Large intestine (tissue), 3 donors: Measurements from ENCODE around the gene INPP5E. TPM values are rescaled to one million over a fixed set of nuclear protein-coding genes. Genes with fewer than 3 reads are reported as not detected.

Experiments used
- DNase-seq, 2 donors: peaks; one replicate each; pipeline versions ENCODE4 v3.0.0 to v3.0.0-alpha.2; 2013
- H3K27ac ChIP-seq: one replicate; pipeline ENCODE4 v1.5.1; 2013; ENCODE audit warnings: low read length
- H3K27me3 ChIP-seq: 2 replicates; pipeline ENCODE4 v1.6.1; 2013; ENCODE audit warnings: low read length; ENCODE audit not compliant: control insufficient read depth, insufficient read depth
- H3K36me3 ChIP-seq: 2 replicates; pipeline ENCODE4 v1.6.1; 2013; ENCODE audit warnings: low read length; ENCODE audit not compliant: control insufficient read depth, insufficient read depth
- H3K4me1 ChIP-seq: one replicate; pipeline ENCODE4 v1.6.1; 2013; ENCODE audit warnings: low read length; ENCODE audit not compliant: control insufficient read depth, insufficient read depth
- H3K4me3 ChIP-seq: one replicate; pipeline ENCODE4 v1.5.1; 2013; ENCODE audit warnings: low read length
- H3K9me3 ChIP-seq: one replicate; pipeline ENCODE4 v1.6.1; 2013; ENCODE audit warnings: mild to moderate bottlenecking, low read depth, low read length, moderate library complexity; ENCODE audit not compliant: control insufficient read depth
- WGBS: methylation state at CpG from one replicate; pipeline ENCODE4 v1.1.5; 2013; ENCODE audit warnings: low lambda C conversion rate; ENCODE audit not compliant: insufficient coverage; 5-methylcytosine and 5-hydroxymethylcytosine counted together
- polyA plus RNA-seq: library from polyadenylated mRNA; unstranded; fragments of 120-200 nt; gene quantifications from one replicate; pipeline ENCODE4 v1.2.1, GENCODE V29; 2013

Gene INPP5E
- polyA plus RNA-seq, 1 donor: 12.8 TPM

- no peaks in the 10 kb centered on the region for H3K4me1 ChIP-seq
- H3K36me3 ChIP-seq: peaks cover 98% of the 10 kb centered on the region
- no CpG with 5 or more reads among the region's 14 CpGs for WGBS
- H3K4me3 ChIP-seq: no peak overlapping the region
- H3K9me3 ChIP-seq: no peaks in the 10 kb centered on the region
- no peaks in the 10 kb centered on the region for H3K27me3 ChIP-seq
- H3K27ac ChIP-seq: no peak overlapping the region
- no peak for DNase-seq
Measured at GRCh38 chr9:136473354-136473721, 33.7 kb upstream of the INPP5E start.

- no peaks in the 10 kb centered on the region for H3K4me1 ChIP-seq
- H3K4me3 ChIP-seq: no peak overlapping the region
- H3K9me3 ChIP-seq: no peaks in the 10 kb centered on the region
- no peaks in the 10 kb centered on the region for H3K27me3 ChIP-seq
- no peak overlapping the region for H3K27ac ChIP-seq
- peaks cover 100% of the 10 kb centered on the region for H3K36me3 ChIP-seq
- no peak for DNase-seq
- WGBS: no CpG with 5 or more reads among the region's 28 CpGs
Measured at GRCh38 chr9:136472640-136473353, 33.2 kb upstream of the INPP5E start.

- no peak overlapping the region for H3K4me3 ChIP-seq
- H3K27me3 ChIP-seq: no peaks in the 10 kb centered on the region
- H3K9me3 ChIP-seq: no peaks in the 10 kb centered on the region
- no peak for DNase-seq
- WGBS: no CpG with 5 or more reads among the region's 19 CpGs
- H3K4me1 ChIP-seq: no peaks in the 10 kb centered on the region
- peaks cover 98% of the 10 kb centered on the region for H3K36me3 ChIP-seq
- H3K27ac ChIP-seq: no peak overlapping the region
Measured at GRCh38 chr9:136471802-136472487, 32.3 kb upstream of the INPP5E start.

GRCh38 chr9:136470792-136471469, 31.3 kb upstream of the INPP5E start:
- H3K36me3 ChIP-seq: peaks cover 98% of the 10 kb centered on the region
- DNase-seq: no peak
- WGBS: no CpG with 5 or more reads among the region's 12 CpGs

GRCh38 chr9:136470356-136470755, 30.7 kb upstream of the INPP5E start:
- no peak overlapping the region for H3K4me3 ChIP-seq
- no CpG with 5 or more reads among the region's 11 CpGs for WGBS
- H3K27me3 ChIP-seq: no peaks in the 10 kb centered on the region
- H3K9me3 ChIP-seq: no peaks in the 10 kb centered on the region
- DNase-seq: no peak
- no peaks in the 10 kb centered on the region for H3K4me1 ChIP-seq
- H3K36me3 ChIP-seq: peaks cover 98% of the 10 kb centered on the region
- no peak overlapping the region for H3K27ac ChIP-seq

More at GRCh38 chr9:136470792-136471469, 31.3 kb upstream of the INPP5E start:
- no peaks in the 10 kb centered on the region for H3K27me3 ChIP-seq
- no peak overlapping the region for H3K27ac ChIP-seq
- H3K4me1 ChIP-seq: no peaks in the 10 kb centered on the region
- H3K4me3 ChIP-seq: no peak overlapping the region
- H3K9me3 ChIP-seq: no peaks in the 10 kb centered on the region

- no CpG with 5 or more reads among the region's 15 CpGs for WGBS
- no peak overlapping the region for H3K4me3 ChIP-seq
- DNase-seq: no peak
- H3K36me3 ChIP-seq: peaks cover 96% of the 10 kb centered on the region
- H3K27me3 ChIP-seq: no peaks in the 10 kb centered on the region
- H3K27ac ChIP-seq: no peak overlapping the region
- H3K4me1 ChIP-seq: no peaks in the 10 kb centered on the region
- H3K9me3 ChIP-seq: no peaks in the 10 kb centered on the region
Measured at GRCh38 chr9:136467766-136468165, 28.1 kb upstream of the INPP5E start.

GRCh38 chr9:136466155-136466541, 26.5 kb upstream of the INPP5E start:
- Histone ChIP-seq H3K4me1 (no peaks in the 10 kb centered on the region), H3K36me3 (peaks cover 94% of the 10 kb centered on the region), H3K27me3 (no peaks in the 10 kb centered on the region), H3K4me3 (no peak overlapping the region), H3K9me3 (no peaks in the 10 kb centered on the region), H3K27ac (no peak overlapping the region)
- no CpG with 5 or more reads among the region's 30 CpGs for WGBS
- DNase-seq: no peak

- H3K27me3 ChIP-seq: no peaks in the 10 kb centered on the region
- peaks cover 94% of the 10 kb centered on the region for H3K36me3 ChIP-seq
- no peak overlapping the region for H3K27ac ChIP-seq
- H3K9me3 ChIP-seq: no peaks in the 10 kb centered on the region
- no peak for DNase-seq
- no peaks in the 10 kb centered on the region for H3K4me1 ChIP-seq
- no peak overlapping the region for H3K4me3 ChIP-seq
- WGBS: 100% methylated on average over 1 of the region's 27 CpGs
Measured at GRCh38 chr9:136465500-136466154, 26.0 kb upstream of the INPP5E start.

GRCh38 chr9:136464241-136464640, 24.6 kb upstream of the INPP5E start:
- Histone ChIP-seq H3K4me1 (no peaks in the 10 kb centered on the region), H3K27me3 (no peaks in the 10 kb centered on the region), H3K4me3 (no peak overlapping the region), H3K27ac (no peak overlapping the region), H3K9me3 (no peaks in the 10 kb centered on the region), H3K36me3 (peaks cover 91% of the 10 kb centered on the region)
- no CpG with 5 or more reads among the region's 6 CpGs for WGBS
- DNase-seq: no peak

- no CpG with 5 or more reads among the region's 14 CpGs for WGBS
- no peaks in the 10 kb centered on the region for H3K9me3 ChIP-seq
- H3K27me3 ChIP-seq: no peaks in the 10 kb centered on the region
- DNase-seq: no peak
- H3K27ac ChIP-seq: no peak overlapping the region
- H3K4me1 ChIP-seq: no peaks in the 10 kb centered on the region
- H3K4me3 ChIP-seq: no peak overlapping the region
- H3K36me3 ChIP-seq: peaks cover 91% of the 10 kb centered on the region
Measured at GRCh38 chr9:136463578-136463977, 23.9 kb upstream of the INPP5E start.
